ENCODE results near the gene HDAC7. TPM values are rescaled to one million over a fixed set of nuclear protein-coding genes. Genes with fewer than 3 reads are reported as not detected.
"Not testable (repeated sequence)": the region's sequence is repeated elsewhere in the genome, so short reads cannot be mapped to it uniquely, and the experiment has no call there.

Gene HDAC7
- total RNA-seq, 1 donor from 2014 or later: 105 TPM

- not testable (repeated sequence) for DNase-seq (ENCODE audit: low spot score)
These were observed 4.3 kb downstream of the HDAC7 start for GRCh38 chr12:47815447-47815846.

DNA sequence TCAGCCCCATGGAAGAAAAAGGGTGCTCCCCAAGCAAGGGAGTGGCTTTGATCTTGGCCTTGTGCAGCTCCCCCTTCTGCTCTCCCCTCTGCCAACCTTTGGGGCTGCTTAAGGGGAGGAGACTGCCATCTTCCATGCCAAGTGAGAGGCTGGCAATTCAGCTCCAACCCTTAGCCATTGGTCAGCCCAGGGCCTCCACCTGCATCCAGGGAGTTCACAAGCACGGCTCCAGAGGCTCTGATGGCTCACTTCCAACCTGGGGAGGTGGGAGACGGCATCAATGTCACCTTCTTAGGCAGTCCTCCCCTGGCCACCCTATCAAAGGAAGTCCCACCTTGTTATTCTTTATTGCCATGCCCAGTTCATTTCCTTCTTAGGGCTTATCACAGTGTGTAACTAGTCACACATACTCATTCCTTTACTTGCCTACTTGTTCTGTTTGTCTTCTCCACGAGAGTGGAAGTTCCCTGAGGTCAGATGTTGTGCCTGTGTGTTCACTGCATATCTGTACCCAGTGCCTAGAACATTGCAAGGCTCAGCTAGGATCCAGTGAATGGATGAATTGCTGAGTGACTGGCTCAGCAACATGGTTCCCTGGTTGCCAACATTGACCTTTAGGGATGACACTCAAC lies 5.0 kb downstream of the HDAC7 start:
- no peak for DNase-seq (ENCODE audit: low spot score)

DNA sequence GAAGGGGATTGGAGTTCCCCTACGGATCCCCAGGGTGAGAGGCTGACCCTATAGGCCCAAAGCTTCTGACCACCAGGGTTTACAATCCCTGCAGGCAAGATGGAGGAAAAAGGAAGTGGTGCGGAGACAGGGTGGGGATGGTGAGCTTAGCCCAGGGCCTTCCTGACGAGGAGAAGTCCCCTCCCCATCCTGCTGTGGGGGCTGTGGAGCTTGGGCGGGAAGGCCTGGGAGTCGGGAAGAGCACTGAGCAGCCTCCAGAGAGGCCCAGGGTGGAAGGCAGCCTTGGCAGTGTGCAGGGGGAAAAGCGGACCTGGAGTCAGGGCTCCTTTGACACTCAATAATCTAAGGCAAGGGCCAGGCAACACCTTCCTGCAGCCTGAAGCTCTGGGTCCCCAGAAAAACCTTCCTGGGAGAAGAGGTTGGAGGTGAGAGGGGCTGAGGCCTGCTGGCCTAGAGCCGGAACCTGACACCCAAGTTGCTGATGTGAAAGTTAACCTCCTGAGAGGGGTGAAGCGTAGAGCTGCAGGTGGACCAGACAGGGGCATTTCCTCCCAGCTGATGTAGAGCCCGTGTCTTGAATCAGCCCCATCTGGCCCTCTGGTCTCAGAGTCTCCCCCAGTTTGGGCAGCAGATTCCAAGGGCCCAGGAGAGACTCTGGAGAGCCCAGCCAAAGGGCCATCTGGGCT lies 6.0 kb downstream of the HDAC7 start:
- no peak for DNase-seq (ENCODE audit: low spot score)

DNA sequence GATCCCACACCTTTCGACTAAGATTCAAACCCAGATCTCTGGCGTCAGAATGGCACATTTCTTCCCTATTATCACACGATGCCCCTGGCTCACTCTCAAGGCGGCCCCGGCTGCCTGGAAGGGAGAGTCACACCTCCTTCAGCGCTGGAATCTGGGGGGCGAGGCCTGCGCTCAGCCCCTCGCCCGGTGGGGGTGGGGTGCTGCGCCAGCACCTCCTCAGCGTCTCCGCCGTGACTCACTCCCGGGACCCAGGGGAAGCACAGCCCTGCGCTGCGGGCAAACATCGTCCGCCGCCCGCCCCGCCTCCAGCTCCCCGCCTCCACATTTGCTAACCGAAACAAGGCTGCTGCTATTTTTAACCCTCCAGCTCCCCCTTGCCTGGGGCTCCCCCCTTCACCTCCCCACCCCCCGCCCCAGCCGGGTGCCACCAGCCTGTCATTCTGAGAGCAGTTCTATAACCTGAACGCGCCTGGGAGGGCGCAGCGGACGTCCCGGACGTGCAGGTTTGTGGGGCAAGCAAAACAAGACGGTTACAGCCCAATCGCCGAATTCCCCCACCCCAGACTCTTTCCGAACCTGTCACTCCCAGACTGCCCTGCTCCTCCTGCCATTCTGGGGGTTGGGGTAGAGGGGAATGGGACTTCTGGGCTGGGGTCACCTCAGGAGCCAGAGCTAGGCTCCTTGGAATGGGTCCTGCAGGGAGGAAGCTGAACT lies 6.7 kb downstream of the HDAC7 start:
- peak; percentile 95 for DNase-seq (ENCODE audit: low spot score)

- DNase-seq (ENCODE audit: low spot score): no peak
These were observed 7.9 kb downstream of the HDAC7 start for GRCh38 chr12:47811581-47812484.

DNA sequence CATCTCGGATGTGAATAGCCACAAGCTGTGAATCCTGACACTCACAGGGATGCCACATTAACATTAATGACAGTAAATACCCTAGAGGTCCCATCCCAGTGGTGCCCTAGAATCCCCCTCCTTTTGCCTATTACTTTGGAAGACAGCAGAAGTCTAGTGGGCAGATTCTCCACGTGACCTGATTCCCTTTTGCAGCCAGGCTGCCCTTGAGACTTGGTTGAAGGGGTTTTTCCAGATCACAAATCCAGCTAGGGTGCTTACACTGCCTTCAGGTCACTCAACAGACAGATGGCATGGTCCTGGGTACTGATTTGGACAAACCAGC lies 8.7 kb downstream of the HDAC7 start:
- DNase-seq (ENCODE audit: low spot score): no peak

- not testable (repeated sequence) for DNase-seq (ENCODE audit: low spot score)
These were observed 10.2 kb downstream of the HDAC7 start for GRCh38 chr12:47809518-47809917.

GRCh38 chr12:47808574-47809365 lies 10.9 kb downstream of the HDAC7 start:
- DNase-seq (ENCODE audit: low spot score): no peak

DNA sequence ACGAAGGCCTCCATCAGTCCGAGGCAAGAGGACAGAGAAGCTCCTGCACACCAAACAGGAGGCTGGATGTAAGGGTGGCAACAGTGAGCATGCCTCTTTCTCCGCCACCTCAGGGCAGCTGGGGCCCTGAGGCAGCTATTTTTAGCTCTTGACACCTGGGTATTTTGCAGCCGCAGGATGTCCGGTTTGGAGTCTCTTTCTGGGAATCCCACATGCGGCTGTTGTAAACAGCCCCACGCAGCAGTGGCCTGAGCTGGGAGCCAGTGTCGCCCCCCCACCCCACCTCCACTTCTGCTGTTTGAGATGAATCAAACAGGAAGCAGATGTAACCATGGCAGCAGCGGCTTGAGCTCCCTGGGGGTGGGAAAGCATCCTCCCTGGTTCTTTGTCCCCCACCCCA lies 11.7 kb downstream of the HDAC7 start:
- DNase-seq (ENCODE audit: low spot score): no peak

GRCh38 chr12:47807338-47807737 lies 12.4 kb downstream of the HDAC7 start:
- no peak for DNase-seq (ENCODE audit: low spot score)

- no peak for DNase-seq (ENCODE audit: low spot score)
These were observed 14.3 kb downstream of the HDAC7 start for GRCh38 chr12:47805417-47805816.

DNA sequence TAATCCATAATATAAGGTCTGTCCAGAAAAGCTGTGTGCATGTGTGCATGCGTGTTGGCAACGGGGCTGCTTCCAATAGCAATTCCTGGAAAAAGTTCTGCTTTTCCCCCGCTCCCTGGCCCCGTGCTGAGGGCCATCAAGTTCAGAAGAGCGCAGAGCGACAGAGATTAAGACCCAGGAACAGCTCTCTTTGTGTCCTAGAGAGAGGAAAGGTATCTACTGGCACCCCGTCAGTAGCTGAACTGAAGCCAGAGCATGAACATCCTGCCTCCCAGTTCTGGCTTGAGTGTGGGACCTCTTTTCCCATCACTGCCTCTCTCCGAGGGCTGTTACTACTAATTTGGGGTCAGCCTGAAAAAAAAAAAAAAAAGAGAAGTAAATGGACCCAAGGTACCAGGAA lies 15.5 kb downstream of the HDAC7 start:
- DNase-seq (ENCODE audit: low spot score): no peak

DNA sequence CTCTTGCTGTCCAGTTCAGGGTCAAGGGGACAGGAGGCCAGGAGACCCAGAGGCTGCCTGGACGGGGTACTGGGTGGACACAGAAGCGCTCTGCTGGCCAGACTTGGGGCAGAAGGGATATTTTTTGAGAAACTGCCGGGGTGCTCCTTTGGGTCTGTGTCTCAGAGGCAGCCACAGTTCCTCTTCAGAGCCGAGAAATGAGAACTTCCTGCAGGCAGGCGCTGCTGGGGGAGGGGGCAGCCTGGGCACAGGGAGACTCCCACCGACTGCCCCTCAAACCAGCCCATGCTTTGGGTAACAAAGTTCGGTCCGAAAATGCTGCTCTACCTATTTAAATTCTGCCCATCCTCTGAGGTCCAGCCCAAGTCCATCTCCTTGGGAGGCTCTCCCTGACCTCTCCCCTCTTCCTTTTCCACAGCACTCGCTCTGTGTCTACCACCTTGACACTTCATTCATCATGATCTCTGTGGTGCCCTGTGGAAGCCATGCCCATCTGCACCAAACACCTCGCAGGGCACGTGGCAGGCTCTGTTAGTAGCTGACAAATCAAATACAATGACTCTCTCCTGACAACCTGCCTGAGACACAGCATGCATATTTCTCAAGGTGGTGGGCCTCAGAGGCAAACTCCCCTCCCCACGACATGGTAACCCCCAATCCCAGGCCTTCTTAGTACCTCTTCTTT lies 16.4 kb downstream of the HDAC7 start:
- no peak for DNase-seq (ENCODE audit: low spot score)

- DNase-seq (ENCODE audit: low spot score): no peak
These were observed 17.4 kb downstream of the HDAC7 start for GRCh38 chr12:47802312-47802711.

GRCh38 chr12:47801904-47802246 lies 17.8 kb downstream of the HDAC7 start:
- no peak for DNase-seq (ENCODE audit: low spot score)

DNA sequence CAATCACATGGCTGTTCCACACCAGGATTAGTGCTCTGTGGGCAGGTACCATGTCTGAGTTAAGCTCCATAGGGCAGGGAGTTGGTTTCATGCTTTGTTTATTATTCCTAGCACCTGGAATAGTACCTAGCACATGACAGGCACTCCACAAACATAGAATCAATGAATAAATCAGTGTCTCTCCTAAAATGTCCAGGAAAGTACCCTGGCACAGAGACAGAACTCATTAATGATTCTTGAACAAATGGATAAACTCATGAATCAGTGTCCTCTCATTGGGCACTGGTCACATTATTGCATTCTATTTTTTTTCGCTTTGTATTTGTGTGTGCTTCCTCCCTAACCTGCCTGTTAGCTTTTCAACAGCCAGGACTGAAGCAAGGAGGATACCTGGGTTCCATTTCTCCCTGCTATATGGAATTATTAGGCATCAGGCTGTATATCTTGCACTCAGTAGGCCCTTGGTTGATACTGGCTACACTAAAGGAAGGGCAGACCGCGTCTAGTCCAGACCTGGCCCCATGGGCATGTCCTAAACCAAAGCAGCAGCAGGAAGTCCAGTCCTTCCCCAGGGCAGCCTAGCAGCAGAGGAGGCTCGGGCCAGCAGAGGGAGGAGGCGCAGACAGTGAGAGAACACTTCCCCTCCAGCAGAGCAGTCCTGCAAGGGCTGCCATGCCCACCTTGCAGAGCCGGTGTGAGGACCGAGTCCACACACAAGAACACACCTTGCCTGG lies 18.4 kb downstream of the HDAC7 start:
- DNase-seq (ENCODE audit: low spot score): no peak

DNA sequence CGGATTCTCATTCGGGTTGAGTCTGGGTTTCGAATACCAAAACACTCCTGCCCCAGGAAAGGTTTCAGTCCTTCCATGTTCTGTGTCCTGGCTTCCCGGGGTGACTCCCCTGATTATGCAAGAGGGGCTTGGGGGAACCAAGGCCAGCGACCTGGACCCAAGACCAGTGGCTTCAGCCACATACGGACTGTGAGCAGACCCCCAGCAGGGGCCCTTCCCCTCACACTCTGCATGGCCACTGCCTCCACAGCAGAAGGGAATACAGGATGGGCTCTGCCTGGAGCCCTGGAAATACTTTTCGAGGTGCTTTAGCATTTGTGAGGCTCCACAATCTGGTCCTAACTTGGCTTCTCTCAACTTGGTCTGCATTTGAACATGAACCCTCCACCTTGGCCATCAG lies 19.1 kb downstream of the HDAC7 start:
- no peak for DNase-seq (ENCODE audit: low spot score)

DNA sequence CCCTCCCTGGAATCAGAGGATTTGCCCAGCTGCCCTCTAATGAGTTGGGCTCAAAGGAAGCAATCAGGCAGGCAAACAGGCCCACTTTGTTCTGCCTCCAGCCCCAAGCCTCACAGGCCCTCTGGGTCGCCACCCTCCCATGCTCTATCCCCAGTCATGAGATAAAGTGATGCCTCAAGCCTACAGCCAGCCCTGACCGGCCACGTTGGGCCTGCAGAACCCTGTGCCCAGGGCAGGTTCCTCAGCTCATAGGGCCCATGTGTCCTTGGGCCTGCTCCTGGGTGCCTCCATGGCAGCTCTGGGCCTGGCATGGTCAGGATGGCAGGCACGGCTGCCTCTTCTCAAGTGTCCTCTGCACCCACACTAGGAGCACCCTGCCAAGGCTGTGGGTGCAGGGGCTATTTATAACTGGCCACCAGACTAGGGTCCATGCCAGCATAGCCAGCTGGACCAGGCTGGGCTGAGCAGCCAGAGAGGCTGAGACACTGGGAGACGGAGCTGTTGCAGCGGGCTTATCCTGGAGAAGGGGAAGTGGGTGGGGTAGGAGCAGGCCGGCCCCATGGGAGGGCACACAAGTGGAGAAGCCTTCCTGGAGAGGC lies 20.2 kb downstream of the HDAC7 start:
- no peak for DNase-seq (ENCODE audit: low spot score)

DNA sequence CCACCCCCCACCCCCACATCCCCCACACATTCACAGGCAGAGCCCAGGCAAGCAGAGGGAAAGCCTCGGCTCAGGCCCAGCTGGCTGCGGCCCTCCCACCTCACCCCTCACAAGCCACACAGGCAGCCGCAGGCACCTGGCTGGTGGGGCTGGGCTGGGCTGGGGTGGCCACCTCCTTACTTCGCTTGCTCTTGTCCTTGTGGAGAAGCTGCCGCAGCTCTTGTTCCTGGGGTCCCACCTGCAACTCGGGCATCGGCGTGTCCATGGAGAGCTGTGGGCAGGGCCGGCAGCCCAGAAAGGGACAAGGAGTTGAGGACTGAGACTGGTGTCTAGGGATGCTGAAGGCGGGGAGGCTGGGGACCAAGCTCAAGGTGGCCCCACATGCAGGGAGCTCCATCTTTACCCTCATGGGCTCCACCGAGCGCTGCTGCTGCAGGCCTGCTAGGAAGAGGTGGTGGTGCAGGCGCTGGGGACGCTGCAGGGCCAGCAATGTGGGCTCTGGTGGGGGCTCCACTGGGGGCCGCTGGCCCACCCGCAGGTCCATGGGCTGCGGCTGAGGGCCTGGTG lies 21.2 kb downstream of the HDAC7 start:
- DNase-seq (ENCODE audit: low spot score): no peak

Measured in mesenteric fat pad (tissue), 1 donor.